ENCODE measurements around the gene GNRH2. TPM values are rescaled to one million over a fixed set of nuclear protein-coding genes. Genes with fewer than 3 reads are reported as not detected.

GNRH2 gene
- total and polyA plus RNA-seq, 2 donors (not counting 3 experiments of a cell fraction or from before 2014, with no cell fraction given): 1.9 TPM; not detected in 1

GRCh38 chr20:3039426-3039825 is 4.0 kb upstream of the GNRH2 start:
- Histone ChIP-seq H3K4me3 (replicated peaks in 1 of 3; ENCODE audit: insufficient read depth in 1 of 3, low read depth in 1 of 3, low read length in 3 of 3) (no peak overlapping the region), H3K27me3 (ENCODE audit: control insufficient read depth in 2 of 2, insufficient read depth in 2 of 2, low read length in 2 of 2) (no peaks in the 10 kb centered on the region), H2AFZ (ENCODE audit: low read depth, low read length) (no peak overlapping the region), H3K36me3 (ENCODE audit: control insufficient read depth in 2 of 2, extremely low read depth in 1 of 2, insufficient read depth in 2 of 2, low read length in 2 of 2) (peaks cover 9 to 41% of the 10 kb centered on the region in 2 experiments), H3K79me2 (ENCODE audit: control insufficient read depth, insufficient read depth, low read length) (no peaks in the 10 kb centered on the region), H3K9me1 (replicated peaks; ENCODE audit: control insufficient read depth, extremely low read depth, insufficient read depth, low read length) (no peaks in the 10 kb centered on the region), H3K4me2 (ENCODE audit: insufficient read depth, low read length) (no peak overlapping the region), H3K27ac (ENCODE audit: insufficient read depth, low read depth, low read length) (no peak overlapping the region), H3K4me1 (ENCODE audit: control insufficient read depth, extremely low read depth, insufficient read depth, low read length) (peaks cover 4% of the 10 kb centered on the region), H3K9ac (replicated peaks; ENCODE audit: extremely low read depth, insufficient read depth, low read length) (no peak overlapping the region), H3K9me3 (replicated peaks; ENCODE audit: control insufficient read depth, insufficient read depth, low read length) (no peaks in the 10 kb centered on the region), H4K20me1 (replicated peaks; ENCODE audit: control insufficient read depth, extremely low read depth, insufficient read depth, low read length) (no peaks in the 10 kb centered on the region)
- POLR2A ChIA-PET: no interaction called here
- no peak for FAIRE-seq
- CTCF ChIA-PET: no interaction called here
- intact Hi-C loops (cut with micrococcal nuclease) (no loop called here), dilution Hi-C loops (cut with MboI; ENCODE audit: extremely low pct_ligation_motif_present, low sequenced_read_pairs) (no loop called here)
- no peak for DNase-seq (ENCODE audit: low read depth, low spot score)
- TF ChIP-seq JUN (IDR thresholded peaks at IDR 0.05; ENCODE audit: borderline replicate concordance, insufficient read depth, insufficient read length, low read depth) (no peak), POLR2AphosphoS5 (IDR thresholded peaks at IDR 0.05; ENCODE audit: insufficient read depth, low read depth, low read length) (no peak), GATA2 (IDR thresholded peaks at IDR 0.05; ENCODE audit: insufficient read depth, insufficient read length, low read depth, low read length) (no peak), EZH2 (IDR thresholded peaks at IDR 0.05; ENCODE audit: borderline replicate concordance, low read depth, low read length, severe bottlenecking) (no peak), FOS (IDR thresholded peaks at IDR 0.05; ENCODE audit: borderline replicate concordance, insufficient read depth, low read length) (no peak), POLR2A (IDR thresholded peaks at IDR 0.05; ENCODE audit: low read depth, low read length) (no peak), MYC (IDR thresholded peaks at IDR 0.05; ENCODE audit: low read depth, low read length) (no peak)
- TF ChIP-seq, protein P1, sequence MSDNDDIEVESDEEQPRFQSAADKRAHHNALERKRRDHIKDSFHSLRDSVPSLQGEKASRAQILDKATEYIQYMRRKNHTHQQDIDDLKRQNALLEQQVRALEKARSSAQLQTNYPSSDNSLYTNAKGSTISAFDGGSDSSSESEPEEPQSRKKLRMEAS (IDR thresholded peaks at IDR 0.05; ENCODE audit: insufficient read depth, insufficient read length): no peak
- TF ChIP-seq, protein P2, sequence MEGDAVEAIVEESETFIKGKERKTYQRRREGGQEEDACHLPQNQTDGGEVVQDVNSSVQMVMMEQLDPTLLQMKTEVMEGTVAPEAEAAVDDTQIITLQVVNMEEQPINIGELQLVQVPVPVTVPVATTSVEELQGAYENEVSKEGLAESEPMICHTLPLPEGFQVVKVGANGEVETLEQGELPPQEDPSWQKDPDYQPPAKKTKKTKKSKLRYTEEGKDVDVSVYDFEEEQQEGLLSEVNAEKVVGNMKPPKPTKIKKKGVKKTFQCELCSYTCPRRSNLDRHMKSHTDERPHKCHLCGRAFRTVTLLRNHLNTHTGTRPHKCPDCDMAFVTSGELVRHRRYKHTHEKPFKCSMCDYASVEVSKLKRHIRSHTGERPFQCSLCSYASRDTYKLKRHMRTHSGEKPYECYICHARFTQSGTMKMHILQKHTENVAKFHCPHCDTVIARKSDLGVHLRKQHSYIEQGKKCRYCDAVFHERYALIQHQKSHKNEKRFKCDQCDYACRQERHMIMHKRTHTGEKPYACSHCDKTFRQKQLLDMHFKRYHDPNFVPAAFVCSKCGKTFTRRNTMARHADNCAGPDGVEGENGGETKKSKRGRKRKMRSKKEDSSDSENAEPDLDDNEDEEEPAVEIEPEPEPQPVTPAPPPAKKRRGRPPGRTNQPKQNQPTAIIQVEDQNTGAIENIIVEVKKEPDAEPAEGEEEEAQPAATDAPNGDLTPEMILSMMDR (IDR thresholded peaks at IDR 0.05; ENCODE audit: extremely low read depth in 1 of 2, insufficient read depth in 1 of 2, low read depth in 1 of 2, low read length in 2 of 2): no peak
- no TSS peak for BruUV-seq (replicated peaks)
